Smooth muscle cell (in vitro differentiated cells): Measurements from ENCODE around the gene RNF141. TPM values are rescaled to one million over a fixed set of nuclear protein-coding genes. Genes with fewer than 3 reads are reported as not detected.

ENCODE experiments used
- DNase-seq: peaks from one replicate; lab custom pipeline; 2025; ENCODE audit not compliant: unreplicated experiment; lab: John Stamatoyannopoulos, UW
- H2AFZ ChIP-seq: fragments of 200-600 bp; sonication (generic); 2 replicates; pipeline ENCODE4 v1.6.0; 2016; ENCODE audit warnings: antibody characterized with exemption, low read depth, mild to moderate bottlenecking
- H3F3A ChIP-seq: fragments of 200-600 bp; sonication (generic); 2 replicates; pipeline ENCODE4 v1.6.0; 2017; ENCODE audit warnings: antibody characterized with exemption, low read depth
- H3K27ac ChIP-seq: fragments of 200-600 bp; sonication (generic); 2 replicates; pipeline ENCODE4 v1.5.1; 2016; ENCODE audit warnings: low read depth, mild to moderate bottlenecking
- H3K27me3 ChIP-seq: fragments of 200-600 bp; sonication (generic); 2 replicates; pipeline ENCODE4 v1.6.1; 2016; ENCODE audit warnings: low read depth, mild to moderate bottlenecking
- H3K36me3 ChIP-seq: fragments of 200-600 bp; sonication (generic); 2 replicates; pipeline ENCODE4 v1.5.1; 2016; ENCODE audit warnings: low read depth
- H3K4me1 ChIP-seq: fragments of 200-600 bp; sonication (generic); 2 replicates; pipeline ENCODE4 v1.5.1; 2016; ENCODE audit warnings: low read depth
- H3K4me2 ChIP-seq: fragments of 200-600 bp; sonication (generic); 2 replicates; pipeline ENCODE4 v1.6.0; 2016; ENCODE audit warnings: mild to moderate bottlenecking
- H3K4me3 ChIP-seq: fragments of 200-600 bp; sonication (generic); 2 replicates; pipeline ENCODE4 v1.5.1; 2016; ENCODE audit warnings: mild to moderate bottlenecking
- H3K79me2 ChIP-seq: fragments of 200-600 bp; sonication (generic); 2 replicates; pipeline ENCODE4 v1.6.0; 2016; ENCODE audit warnings: low read depth, mild to moderate bottlenecking
- H3K9ac ChIP-seq: fragments of 200-600 bp; sonication (generic); 2 replicates; pipeline ENCODE4 v1.6.0; 2016; ENCODE audit warnings: low read depth
- H3K9me3 ChIP-seq: fragments of 200-600 bp; sonication (generic); replicated peaks from 2 replicates; pipeline ENCODE4 v1.5.1; 2016; ENCODE audit warnings: low read depth
- H4K20me1 ChIP-seq: fragments of 200-600 bp; sonication (generic); 2 replicates; pipeline ENCODE4 v1.6.0; 2016; ENCODE audit warnings: low read depth
- WGBS: methylation state at CpG from one replicate; pipeline ENCODE4 v1.1.7; 2016; ENCODE audit warnings: low lambda C conversion rate; 5-methylcytosine and 5-hydroxymethylcytosine counted together
- polyA plus RNA-seq: library from polyadenylated mRNA; unstranded; fragments of >200 nt; fragmentation: Nextera tagmentation; extraction: Ambion mirVana; gene quantifications from 2 replicates; pipeline ENCODE4 v1.2.1, GENCODE V29; 2016
- total RNA-seq: library from RNA; depleted of rRNA; stranded (reverse); fragments of >200 nt; gene quantifications from 2 replicates; pipeline ENCODE4 v1.2.3, GENCODE V29; 2014
- TF ChIP-seq, protein P1 (sequence below): fragments of 200-600 bp; sonication (generic); IDR thresholded peaks from 2 replicates; pipeline ENCODE4 v1.5.1; 2017; ENCODE audit warnings: borderline replicate concordance, mild to moderate bottlenecking, antibody characterized with exemption; ENCODE audit not compliant: insufficient read depth, poor library complexity, severe bottlenecking

Gene RNF141
- total and polyA plus RNA-seq, 2 experiments from 2014 or later, result 16.2 to 24.4 TPM

DNA sequence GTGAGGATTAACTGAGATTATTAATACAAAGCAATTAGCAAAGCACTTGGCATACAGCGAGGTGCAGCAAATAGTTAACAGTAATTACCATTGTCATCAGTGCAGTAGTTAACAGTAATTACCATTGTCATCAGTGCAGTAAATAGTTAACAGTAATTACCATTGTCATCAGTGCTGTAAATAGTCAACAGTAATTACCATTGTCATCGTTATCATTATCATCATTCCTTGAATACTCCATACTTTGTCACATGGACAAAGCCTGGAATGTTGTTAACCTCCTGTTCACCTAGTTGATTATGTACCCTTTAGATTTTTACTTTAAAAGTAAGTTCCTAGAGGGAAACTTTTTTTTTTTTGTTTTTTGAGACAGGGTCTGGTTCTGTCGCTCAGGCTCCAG lies 47.0 kb upstream of the RNF141 start:
- Histone ChIP-seq H3F3A (peaks cover 5% of the 10 kb centered on the region), H3K27me3 (no peaks in the 10 kb centered on the region), H3K4me2 (no peak overlapping the region), H3K36me3 (no peaks in the 10 kb centered on the region), H3K27ac (peak overlapping the region; percentile 91), H3K4me1 (peaks cover 24% of the 10 kb centered on the region), H3K9ac (no peak overlapping the region), H3K79me2 (no peaks in the 10 kb centered on the region), H2AFZ (no peak overlapping the region), H4K20me1 (no peaks in the 10 kb centered on the region), H3K4me3 (no peak overlapping the region), H3K9me3 (no peaks in the 10 kb centered on the region)
- TF ChIP-seq, protein P1, sequence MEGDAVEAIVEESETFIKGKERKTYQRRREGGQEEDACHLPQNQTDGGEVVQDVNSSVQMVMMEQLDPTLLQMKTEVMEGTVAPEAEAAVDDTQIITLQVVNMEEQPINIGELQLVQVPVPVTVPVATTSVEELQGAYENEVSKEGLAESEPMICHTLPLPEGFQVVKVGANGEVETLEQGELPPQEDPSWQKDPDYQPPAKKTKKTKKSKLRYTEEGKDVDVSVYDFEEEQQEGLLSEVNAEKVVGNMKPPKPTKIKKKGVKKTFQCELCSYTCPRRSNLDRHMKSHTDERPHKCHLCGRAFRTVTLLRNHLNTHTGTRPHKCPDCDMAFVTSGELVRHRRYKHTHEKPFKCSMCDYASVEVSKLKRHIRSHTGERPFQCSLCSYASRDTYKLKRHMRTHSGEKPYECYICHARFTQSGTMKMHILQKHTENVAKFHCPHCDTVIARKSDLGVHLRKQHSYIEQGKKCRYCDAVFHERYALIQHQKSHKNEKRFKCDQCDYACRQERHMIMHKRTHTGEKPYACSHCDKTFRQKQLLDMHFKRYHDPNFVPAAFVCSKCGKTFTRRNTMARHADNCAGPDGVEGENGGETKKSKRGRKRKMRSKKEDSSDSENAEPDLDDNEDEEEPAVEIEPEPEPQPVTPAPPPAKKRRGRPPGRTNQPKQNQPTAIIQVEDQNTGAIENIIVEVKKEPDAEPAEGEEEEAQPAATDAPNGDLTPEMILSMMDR, result no peak
- WGBS, result 72% methylated on average over 3 of the region's 3 CpGs
- DNase-seq, result no peak

DNA sequence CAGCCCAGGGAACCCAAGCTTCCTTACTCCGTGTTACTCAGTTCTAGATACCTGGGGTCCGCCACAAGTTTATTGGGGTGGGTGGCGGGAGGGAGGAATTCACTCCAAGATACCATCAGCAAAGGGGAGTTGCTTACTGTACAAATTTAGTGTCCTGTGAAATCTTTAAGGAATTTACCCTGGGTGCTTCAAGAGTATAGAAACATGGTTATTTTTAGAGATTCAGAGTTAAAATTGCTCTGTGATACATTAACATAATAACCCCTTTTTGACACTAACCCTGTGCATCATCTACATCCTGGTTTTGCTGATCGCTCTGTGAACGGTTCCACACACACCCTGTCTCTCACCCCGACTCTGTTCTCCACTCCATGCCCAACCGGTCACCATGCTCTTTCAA lies 46.4 kb upstream of the RNF141 start:
- Histone ChIP-seq H3K27ac (peak overlapping the region; percentile 73), H3K79me2 (no peaks in the 10 kb centered on the region), H3K4me2 (no peak overlapping the region), H3K4me1 (peaks cover 18% of the 10 kb centered on the region), H3K36me3 (no peaks in the 10 kb centered on the region), H3F3A (peaks cover 5% of the 10 kb centered on the region), H4K20me1 (no peaks in the 10 kb centered on the region), H3K4me3 (no peak overlapping the region), H3K27me3 (no peaks in the 10 kb centered on the region), H3K9me3 (no peaks in the 10 kb centered on the region), H2AFZ (no peak overlapping the region), H3K9ac (no peak overlapping the region)
- 88% methylated on average over 7 of the region's 7 CpGs for WGBS
- DNase-seq, result no peak
- TF ChIP-seq, protein P1, result no peak

GRCh38 chr11:10584071-10584501 lies 43.1 kb upstream of the RNF141 start:
- no peak overlapping the region for H3K4me3 ChIP-seq
- no peak for DNase-seq
- H3F3A ChIP-seq, result no peaks in the 10 kb centered on the region
- no peak overlapping the region for H3K4me2 ChIP-seq
- no peaks in the 10 kb centered on the region for H3K9me3 ChIP-seq
- H4K20me1 ChIP-seq, result no peaks in the 10 kb centered on the region
- no peaks in the 10 kb centered on the region for H3K27me3 ChIP-seq
- H3K79me2 ChIP-seq, result no peaks in the 10 kb centered on the region
- no peaks in the 10 kb centered on the region for H3K36me3 ChIP-seq
- no peaks in the 10 kb centered on the region for H3K4me1 ChIP-seq
- H3K9ac ChIP-seq, result no peak overlapping the region
- H2AFZ ChIP-seq, result no peak overlapping the region
- TF ChIP-seq, protein P1, result no peak
- H3K27ac ChIP-seq, result no peak overlapping the region
- 75% methylated on average over 3 of the region's 3 CpGs for WGBS

DNA sequence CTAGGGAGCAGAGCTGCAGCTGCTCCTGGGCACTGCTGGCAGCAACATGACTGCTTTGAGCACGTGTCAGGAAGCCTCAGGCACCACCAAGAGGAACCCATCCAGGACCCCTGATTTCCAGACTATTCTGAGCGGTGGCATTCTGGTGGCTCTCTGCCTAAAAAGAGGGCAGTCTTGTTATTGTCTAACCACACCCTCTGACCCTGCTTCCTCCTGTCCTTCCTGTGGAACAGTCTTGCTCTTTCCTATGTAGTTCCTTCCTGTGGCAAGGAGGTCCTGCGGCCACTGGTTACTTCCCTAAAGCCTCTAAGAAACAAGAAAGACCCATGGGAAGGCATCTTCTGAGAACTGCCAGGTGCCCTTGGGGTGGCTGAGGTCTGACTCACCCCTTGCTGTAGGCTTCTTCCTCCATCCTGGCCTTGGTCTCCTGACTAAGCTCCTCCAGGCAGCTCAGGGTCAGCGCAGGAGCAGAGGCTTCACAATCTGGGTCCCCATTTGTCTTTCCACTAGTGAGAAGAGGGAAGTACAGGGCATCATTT lies 40.6 kb upstream of the RNF141 start:
- Histone ChIP-seq H3K27me3 (no peaks in the 10 kb centered on the region), H4K20me1 (no peaks in the 10 kb centered on the region), H3K4me3 (no peak overlapping the region), H3K9me3 (no peaks in the 10 kb centered on the region), H3K79me2 (no peaks in the 10 kb centered on the region), H2AFZ (no peak overlapping the region), H3F3A (no peaks in the 10 kb centered on the region), H3K36me3 (no peaks in the 10 kb centered on the region), H3K27ac (no peak overlapping the region), H3K4me2 (no peak overlapping the region), H3K9ac (no peak overlapping the region), H3K4me1 (no peaks in the 10 kb centered on the region)
- DNase-seq, result no peak
- WGBS, result 91% methylated on average over 4 of the region's 4 CpGs
- TF ChIP-seq, protein P1, result no peak
